HEK293 (cell line): ENCODE measurements around the gene CDCA5.

Source experiments
- CTCF ChIP-seq: fragments of 450-650 bp; formaldehyde crosslinking; IDR thresholded peaks from 2 replicates; pipeline ENCODE4 v1.5.1; 2016; ENCODE audit warnings: missing biosample characterization, missing genetic modification characterization
- SCRT1 ChIP-seq: fragments of 450-650 bp; formaldehyde crosslinking; IDR thresholded peaks from 2 replicates; pipeline ENCODE4 v1.5.1; 2016; ENCODE audit warnings: missing biosample characterization, missing genetic modification characterization, borderline replicate concordance
- SETDB1 ChIP-seq: IDR thresholded peaks from one replicate; pipeline ENCODE4 v1.6.1; 2017; ENCODE audit warnings: mild to moderate bottlenecking, low read length, moderate library complexity, mixed read lengths; ENCODE audit not compliant: insufficient read length
- ZBTB21 ChIP-seq: fragments of 450-650 bp; formaldehyde crosslinking; IDR thresholded peaks from 2 replicates; pipeline ENCODE4 v1.5.1; 2017; ENCODE audit warnings: missing biosample characterization, missing genetic modification characterization
- ZNF274 ChIP-seq, 2 experiments: fragments of 200-500 bp in 1 of 2; fragments of 450-650 bp in 1 of 2; sonication (Bioruptor generic) in 1 of 2; formaldehyde crosslinking in 1 of 2; IDR thresholded peaks; 2 replicates each; pipeline versions ENCODE4 v1.5.1 to v1.6.1; 2014 to 2016; ENCODE audit warnings: borderline replicate concordance in 1 of 2, inconsistent platforms in 1 of 2, low read length in 1 of 2, missing biosample characterization in 1 of 2, missing genetic modification characterization in 1 of 2
- ZNF513 ChIP-seq: fragments of 450-650 bp; IDR thresholded peaks from 2 replicates; pipeline ENCODE4 v1.5.1; 2018; ENCODE audit warnings: missing biosample characterization, missing genetic modification characterization
- ZNF514 ChIP-seq: fragments of 450-650 bp; formaldehyde crosslinking; IDR thresholded peaks from 2 replicates; pipeline ENCODE4 v1.5.1; 2016; ENCODE audit warnings: missing biosample characterization, missing genetic modification characterization
- ZNF530 ChIP-seq: fragments of 450-650 bp; formaldehyde crosslinking; IDR thresholded peaks from 2 replicates; pipeline ENCODE4 v1.5.1; 2016; ENCODE audit warnings: low read depth, missing biosample characterization, missing genetic modification characterization
- ZSCAN16 ChIP-seq: fragments of 450-650 bp; formaldehyde crosslinking; IDR thresholded peaks from 2 replicates; pipeline ENCODE4 v1.5.1; 2016; ENCODE audit warnings: missing biosample characterization, missing genetic modification characterization

GRCh38 chr11:65057526-65057925, 26.3 kb downstream of the CDCA5 start:
- TF ChIP-seq ZSCAN16 (tag by site-specific recombination) (no peak), CTCF (tag by site-specific recombination) (no peak), SETDB1 (no peak), ZBTB21 (tag by site-specific recombination) (no peak), ZNF513 (tag by site-specific recombination) (no peak), ZNF530 (tag by site-specific recombination) (no peak), SCRT1 (tag by site-specific recombination) (no peak), ZNF274 (IDR thresholded peaks at IDR 0.05; ENCODE audit: low read length) (no peak), ZNF274 (tag by site-specific recombination; IDR thresholded peaks at IDR 0.05; ENCODE audit: borderline replicate concordance) (no peak), ZNF514 (tag by site-specific recombination) (no peak)
